ENCODE results near the gene GPRC5B.

Gene GPRC5B

DNA sequence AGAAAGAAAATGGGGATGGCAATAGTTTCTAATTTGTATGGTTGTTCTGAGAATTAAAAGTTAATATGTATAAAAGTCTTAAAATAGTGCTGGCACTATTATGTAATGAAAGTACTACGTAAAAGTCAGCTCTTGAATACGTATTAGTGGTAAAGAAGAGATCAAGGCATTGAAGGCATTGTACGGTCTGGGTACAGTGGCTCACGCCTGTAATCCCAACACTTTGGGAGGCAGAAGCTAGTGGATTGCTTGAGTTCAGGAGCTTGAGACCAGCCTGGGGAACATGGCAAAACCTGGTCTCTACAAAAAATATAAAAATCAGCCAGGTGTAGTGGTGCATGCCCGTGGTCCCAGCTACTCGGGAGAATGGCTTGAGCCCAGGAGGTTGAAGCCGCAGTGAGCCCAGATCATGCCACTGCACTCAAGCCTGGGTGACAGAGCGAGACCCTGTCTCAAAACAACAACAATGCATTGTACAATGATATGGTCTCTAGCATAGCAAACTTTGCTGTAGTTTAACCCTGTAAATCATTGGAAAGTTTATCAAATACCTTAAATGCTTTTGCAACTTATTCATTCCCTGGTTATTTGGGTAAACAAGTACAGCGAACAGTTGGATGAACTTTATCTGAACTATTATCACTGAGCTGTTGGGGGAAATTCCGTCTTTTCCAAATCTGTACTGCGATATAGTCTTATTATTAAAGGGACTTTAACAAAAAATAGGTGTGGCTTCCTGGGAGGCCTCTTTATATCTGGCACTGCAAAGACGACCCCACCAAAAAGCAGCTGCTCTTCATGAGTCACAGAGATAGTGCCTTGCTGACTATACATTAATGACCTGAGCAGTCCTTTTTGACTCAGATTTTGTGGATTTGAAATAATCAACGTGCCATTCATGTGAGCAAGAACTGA, 73.6 kb downstream of the GPRC5B start:
- DNase-seq (ENCODE audit: low spot score) = peak; percentile 10

DNA sequence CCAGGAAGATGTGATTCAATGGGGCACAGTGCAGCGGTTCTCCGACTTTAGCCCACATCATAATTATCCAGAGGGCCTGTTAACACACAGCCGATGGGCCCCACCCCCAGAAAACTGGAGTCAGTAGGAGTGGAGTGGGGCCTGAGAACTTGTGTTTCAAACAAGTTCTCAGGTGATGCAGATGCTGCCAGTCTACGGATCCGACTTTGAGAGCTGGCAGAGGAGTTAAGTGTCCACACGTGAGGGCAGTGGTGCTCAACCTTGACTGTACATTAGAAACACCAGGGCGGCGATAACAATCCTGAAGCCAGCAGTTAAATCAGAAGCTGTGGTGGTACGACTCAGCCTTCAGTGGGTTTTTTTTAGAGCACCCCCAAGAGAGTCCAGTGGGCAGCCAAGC, 75.0 kb downstream of the GPRC5B start:
- no peak for DNase-seq (ENCODE audit: low spot score)

DNA sequence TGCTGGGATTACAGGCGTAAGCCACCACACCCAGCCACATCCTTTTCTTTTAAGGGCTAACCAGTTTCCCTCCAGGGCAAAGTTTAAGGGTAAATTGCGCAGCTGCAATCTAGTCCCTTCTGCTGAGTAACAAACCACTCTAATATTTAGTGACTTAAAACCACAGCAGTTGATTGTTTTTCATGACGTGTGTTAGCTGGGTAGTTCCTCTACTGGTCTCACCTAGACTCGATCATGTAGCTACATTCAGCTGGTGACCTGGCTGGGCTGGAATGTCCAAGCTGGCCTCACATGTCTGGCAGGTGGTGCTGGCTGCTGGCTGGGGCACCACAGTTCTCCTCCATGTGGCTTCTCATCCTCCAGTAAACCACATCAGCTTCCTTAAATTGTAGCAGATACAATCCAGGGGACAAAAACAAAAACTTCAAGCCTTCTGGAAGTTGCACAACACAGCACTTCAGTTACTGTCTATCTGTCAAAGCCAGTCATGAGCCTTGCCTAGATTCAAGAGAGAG, 75.5 kb downstream of the GPRC5B start:
- no peak for DNase-seq (ENCODE audit: low spot score)

DNA sequence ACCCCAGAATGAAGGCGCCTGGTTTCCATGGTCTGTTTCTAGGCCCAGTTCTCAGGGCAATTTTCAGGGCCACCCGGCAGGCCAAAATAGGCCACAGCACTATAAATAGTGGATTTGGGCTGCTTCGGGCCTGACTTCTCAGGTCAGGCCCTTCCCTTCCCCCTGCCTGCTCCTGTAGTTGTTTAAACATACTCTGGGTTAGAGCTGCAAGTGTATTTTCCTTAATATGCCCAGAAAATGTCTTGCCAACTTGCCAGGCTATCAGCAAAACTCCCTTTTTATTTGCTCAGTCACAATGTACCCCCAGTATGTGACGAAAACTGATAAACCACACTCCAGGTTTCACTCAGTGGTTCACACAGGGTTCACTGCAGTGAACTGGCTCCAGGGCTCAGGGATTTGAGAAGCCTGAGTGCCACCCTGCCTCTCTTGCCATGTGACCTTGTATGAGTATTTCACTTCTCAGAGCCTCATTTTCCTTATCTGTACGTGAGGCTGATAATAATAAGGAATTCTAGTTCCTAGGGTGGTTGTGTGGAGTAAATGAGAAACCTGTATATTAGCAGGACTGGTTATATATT, 76.5 kb downstream of the GPRC5B start:
- DNase-seq (ENCODE audit: low spot score) = no peak

All from RKO (cell line).